Stimulated activated CD8-positive, alpha-beta memory T cell treated with anti-CD3 and anti-CD28 coated beads, Interleukin-7, amount 100 ng/mL, for 24 hours (primary cell): Measurements from ENCODE around the gene TRAF2.
"Not testable (repeated sequence)": the region's sequence is repeated elsewhere in the genome, so short reads cannot be mapped to it uniquely, and the experiment has no call there.

Experiments used
- DNase-seq: peaks from one replicate; pipeline ENCODE4 v3.0.0-alpha.2; 2020; ENCODE audit warnings: low read depth

The TRAF2 gene

DNA sequence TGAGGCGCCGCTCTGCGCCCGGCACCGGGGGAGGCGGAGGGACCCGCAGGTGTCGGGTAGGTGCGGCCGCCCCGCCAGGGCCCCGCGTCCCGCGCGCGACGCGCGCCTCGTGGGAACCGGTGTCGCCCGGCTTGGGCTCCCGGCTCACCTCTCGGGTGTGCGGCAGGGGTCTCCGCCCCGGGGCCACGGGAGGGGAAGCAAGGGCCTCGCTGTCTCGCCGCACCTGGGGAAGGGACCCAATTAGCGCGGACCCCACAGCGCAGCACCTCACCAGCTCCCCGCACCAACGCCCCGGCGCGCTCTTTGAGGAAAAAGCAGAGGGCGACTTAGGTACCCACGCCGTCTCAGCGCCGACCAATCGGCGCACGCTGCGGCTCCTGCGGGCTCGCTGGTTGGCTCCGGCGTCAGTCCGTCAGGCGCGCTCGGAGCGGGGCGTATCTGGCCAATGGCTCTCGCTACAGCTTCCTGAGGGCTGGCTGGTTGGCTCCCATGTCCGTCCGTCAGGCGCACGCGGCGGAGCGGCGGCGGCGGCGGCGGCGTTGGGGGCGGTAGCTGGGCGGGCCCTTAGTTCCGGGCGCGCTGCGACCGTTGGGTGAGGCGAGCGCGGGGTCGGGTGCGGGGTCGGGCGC lies at the start of gene TRAF2:
Gene TRAF2, plus strand, starts transcription at position 567 of the 629 bp plus-strand sequence. CDS start 12,225 bp downstream, outside the sequence.
- DNase-seq = peak; percentile 91

DNA sequence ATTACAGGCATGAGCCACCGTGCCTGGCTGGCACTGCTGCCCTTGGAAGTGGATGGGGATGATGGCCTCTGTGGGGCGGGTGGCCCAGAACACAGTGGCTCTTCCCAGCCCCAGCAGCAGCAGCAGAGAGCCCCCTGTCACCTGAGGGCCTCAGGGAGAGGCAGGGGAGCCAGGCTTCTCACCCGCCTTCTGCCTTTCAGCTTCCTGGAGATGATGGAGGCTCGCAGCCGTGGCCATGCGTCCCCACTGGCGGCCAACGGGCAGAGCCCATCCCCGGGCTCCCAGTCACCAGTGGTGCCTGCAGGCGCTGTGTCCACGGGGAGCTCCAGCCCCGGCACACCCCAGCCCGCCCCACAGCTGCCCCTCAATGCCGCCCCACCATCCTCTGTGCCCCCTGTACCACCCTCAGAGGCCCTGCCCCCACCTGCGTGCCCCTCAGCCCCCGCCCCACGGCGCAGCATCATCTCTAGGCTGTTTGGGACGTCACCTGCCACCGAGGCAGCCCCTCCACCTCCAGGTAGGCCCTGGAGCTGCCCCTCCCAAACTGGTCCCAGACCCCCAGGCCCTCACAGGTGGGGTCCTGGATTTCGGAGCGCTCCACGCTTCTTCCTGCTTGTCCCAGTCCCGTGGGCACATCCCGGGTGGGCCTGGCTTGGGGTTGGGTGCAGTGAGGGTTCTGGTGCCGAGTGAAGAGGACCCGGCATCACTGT lies 49.0 kb upstream of the TRAF2 start:
- DNase-seq = no peak

- not testable (repeated sequence) for DNase-seq
These were observed 48.4 kb upstream of the TRAF2 start for GRCh38 chr9:136837856-136838277.

- DNase-seq = no peak
These were observed 47.7 kb upstream of the TRAF2 start for GRCh38 chr9:136838314-136839228.

- DNase-seq = no peak
These were observed 46.8 kb upstream of the TRAF2 start for GRCh38 chr9:136839229-136840139.

GRCh38 chr9:136840140-136840876 lies 46.0 kb upstream of the TRAF2 start:
- no peak for DNase-seq

DNA sequence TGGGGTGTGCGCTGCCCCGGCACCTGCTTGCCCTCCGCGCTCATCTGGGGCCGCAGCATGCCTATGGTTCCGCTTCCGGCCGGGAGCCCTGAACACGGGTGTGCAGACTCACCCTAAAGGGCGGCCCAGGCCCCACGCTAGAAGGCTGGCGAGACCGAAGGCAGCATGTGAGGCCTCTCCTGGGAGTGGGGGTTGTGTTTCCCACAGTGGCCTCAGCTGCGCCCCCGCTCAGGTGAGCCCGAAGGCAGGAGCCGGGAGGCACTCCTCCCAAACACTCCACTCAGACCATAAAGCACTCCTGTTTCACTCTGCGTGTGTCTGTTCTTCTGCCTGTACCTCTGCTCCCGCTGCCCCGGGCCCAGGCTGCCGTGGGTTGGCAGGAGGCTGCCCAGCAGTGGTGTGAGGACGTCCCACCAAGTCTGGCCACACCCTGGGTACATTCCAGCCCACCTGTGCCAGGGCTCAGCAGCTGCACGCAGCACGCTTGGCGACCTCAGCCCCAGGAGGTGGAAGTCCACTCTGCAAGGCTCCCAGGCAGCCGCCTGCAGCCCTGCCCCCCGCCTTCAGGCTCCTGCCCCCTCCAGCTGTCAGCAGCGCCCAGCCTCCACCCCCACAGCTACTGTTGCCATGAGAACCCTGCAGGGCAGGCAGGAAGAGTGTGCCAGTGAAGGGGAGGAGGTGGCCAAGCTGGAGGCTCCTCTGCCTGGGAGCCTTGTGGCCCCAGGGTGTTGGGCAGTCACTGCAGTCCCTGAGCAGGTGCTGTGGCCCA lies 45.3 kb upstream of the TRAF2 start:
- DNase-seq = no peak

DNA sequence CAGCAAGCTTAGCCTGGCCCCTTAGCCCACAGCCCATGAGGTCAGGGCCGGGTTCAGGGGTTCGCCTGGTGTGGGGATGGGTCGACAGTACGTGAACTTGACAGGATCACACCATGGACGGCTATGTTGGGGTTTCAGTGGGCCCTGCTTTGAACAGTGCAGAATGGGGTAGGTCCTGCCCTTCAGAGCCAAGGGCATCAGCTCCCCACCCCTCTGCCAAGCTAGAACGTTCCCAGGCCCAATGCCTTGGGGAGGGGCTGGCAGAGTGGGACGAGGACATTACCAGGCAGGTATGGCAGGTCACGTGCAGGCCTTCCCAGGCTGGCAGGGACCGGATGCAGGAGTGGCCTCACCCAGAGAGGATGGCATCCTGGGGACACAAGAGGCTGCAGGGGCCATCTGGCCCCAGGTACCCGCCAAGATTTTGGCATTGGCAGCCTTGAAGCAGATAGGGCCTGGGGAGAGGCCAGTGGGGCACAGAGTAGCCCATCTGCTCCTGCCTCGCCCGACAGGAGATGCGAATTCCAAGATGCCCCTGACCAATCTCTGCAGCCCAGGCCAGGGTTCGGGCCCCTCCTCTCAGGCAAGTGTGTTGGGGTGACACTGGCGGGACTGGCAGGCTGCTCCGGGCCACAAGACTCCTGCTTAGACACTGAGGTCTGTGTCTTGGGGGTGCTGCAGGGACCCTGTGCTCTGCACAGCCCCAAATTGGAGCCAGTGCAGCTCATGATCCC lies 44.5 kb upstream of the TRAF2 start:
- not testable (repeated sequence) for DNase-seq

GRCh38 chr9:136842380-136842948 lies 43.9 kb upstream of the TRAF2 start, which contains the start of gene AJM1:
AJM1 (plus strand) TSS chr9:136842478; CDS start chr9:136844415, 1,937 bp downstream.
- DNase-seq = peak; percentile 46

- DNase-seq = not testable (repeated sequence)
These were observed 43.0 kb upstream of the TRAF2 start for GRCh38 chr9:136843159-136843800.

DNA sequence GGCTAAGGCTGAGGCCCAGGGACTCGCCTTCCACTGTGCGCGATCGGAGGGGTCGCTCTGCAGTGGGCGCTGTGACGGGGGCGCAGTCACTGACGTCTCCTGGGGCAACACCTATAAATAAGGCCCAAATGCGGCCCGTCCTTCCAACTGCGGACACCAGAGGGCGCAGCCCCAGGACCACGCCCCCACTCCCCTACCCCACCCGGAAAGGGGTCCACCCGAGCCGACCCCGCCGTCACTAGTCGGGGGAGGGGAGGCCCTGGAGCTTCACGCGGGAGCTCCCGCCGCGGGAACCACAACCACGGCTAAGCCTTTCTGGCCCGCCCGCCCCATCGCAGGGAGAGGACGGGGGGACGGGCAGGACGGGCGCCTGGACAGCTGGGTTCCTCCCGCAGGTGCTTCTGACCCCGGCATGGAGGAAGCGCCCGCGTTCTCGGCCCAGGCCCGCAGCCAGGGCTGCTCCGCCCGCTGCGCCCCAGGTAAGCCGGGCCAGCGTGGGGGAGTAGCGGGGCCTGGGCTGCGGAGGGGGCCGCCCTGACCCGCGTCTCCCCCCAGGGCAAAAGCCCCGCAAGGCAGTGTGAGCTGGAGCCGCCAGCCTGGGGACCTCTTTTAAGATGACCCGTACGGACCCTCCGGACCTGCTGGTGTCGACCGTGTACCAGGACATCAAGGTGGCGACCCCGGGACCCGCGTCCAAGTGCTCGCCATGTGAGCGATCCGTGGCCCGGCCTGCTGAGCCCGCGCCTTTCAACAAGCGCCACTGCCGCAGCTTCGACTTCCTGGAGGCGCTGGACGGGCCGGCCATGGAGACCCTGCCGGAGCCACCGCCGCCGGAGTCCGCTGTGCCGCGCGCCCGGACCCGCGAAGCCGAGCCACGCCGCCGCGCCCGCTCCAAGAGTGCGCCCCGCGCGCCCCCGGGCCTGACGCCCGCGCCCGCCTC lies 42.2 kb upstream of the TRAF2 start:
- peak; percentile 47 for DNase-seq

- no peak for DNase-seq
These were observed 41.4 kb upstream of the TRAF2 start for GRCh38 chr9:136844761-136845464.

- no peak for DNase-seq
These were observed 40.7 kb upstream of the TRAF2 start for GRCh38 chr9:136845465-136846260.

DNA sequence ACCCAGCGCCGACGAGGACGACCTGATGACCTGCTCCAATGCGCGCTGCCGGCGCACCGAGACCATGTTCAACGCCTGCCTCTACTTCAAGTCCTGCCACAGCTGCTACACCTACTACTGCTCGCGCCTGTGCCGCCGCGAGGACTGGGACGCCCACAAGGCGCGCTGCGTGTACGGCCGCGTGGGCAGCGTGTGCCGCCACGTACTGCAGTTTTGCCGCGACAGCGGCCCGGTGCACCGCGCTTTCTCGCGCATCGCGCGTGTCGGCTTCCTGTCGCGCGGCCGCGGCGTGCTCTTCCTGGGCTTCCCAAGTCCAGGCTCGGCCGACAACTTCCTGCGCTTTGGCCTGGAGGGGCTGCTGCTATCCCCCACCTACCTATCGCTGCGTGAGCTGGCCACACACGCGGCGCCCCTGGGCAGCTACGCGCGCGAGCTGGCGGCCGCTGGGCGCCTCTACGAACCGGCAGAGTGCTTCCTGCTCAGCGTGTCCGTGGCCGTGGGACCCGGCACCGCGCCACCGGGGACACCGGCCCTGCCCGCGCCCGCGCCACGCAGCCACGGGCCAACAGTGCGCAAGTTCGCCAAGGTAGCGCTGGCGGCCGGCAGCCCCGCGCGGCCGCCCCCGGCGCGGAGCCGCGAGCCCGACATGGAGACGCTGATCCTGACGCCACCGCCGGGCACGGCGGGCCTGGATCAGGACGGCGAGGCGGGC lies 39.8 kb upstream of the TRAF2 start:
- DNase-seq = no peak
